K562 (cell line): ENCODE measurements around the gene WDR54. TPM values are rescaled to one million over a fixed set of nuclear protein-coding genes. Genes with fewer than 3 reads are reported as not detected.

Source experiments
- CCAR2 ChIP-seq: fragments of 200-400 bp; formaldehyde crosslinking; IDR thresholded peaks from 2 replicates; pipeline ENCODE4 v1.6.1; 2017; ENCODE audit warnings: mild to moderate bottlenecking, low read depth, low read length
- CTBP1 ChIP-seq: fragments of 450-650 bp; IDR thresholded peaks from 2 replicates; pipeline ENCODE4 v1.6.1; 2016; ENCODE audit warnings: borderline replicate concordance
- ESRRA ChIP-seq: fragments of 450-650 bp; IDR thresholded peaks from 2 replicates; pipeline ENCODE4 v1.6.1; 2014; ENCODE audit warnings: low read depth, mild to moderate bottlenecking, moderate library complexity, borderline replicate concordance
- GMEB1 ChIP-seq: fragments of 250-450 bp; sonication (Bioruptor Pico); IDR thresholded peaks from 2 replicates; pipeline ENCODE4 v1.4.0; 2020; ENCODE audit warnings: mild to moderate bottlenecking
- HEY1 ChIP-seq: fragments of 250-450 bp; sonication (Bioruptor Pico); IDR thresholded peaks from 2 replicates; pipeline ENCODE4 v1.5.0; 2020; ENCODE audit warnings: mild to moderate bottlenecking, moderate library complexity, borderline replicate concordance
- HLTF ChIP-seq: fragments of 450-650 bp; IDR thresholded peaks from 2 replicates; pipeline ENCODE4 v1.6.1; 2016
- MIER1 ChIP-seq: fragments of 450-650 bp; IDR thresholded peaks from 2 replicates; pipeline ENCODE4 v1.6.1; 2016; ENCODE audit warnings: antibody characterized with exemption, mild to moderate bottlenecking, low read depth
- NFE2 ChIP-seq: IDR thresholded peaks from 2 replicates; pipeline ENCODE4 v1.6.1; 2014; ENCODE audit warnings: antibody characterized with exemption, low read depth
- NR2C2 ChIP-seq, 2 experiments: fragments of 200-800 bp in 1 of 2; sonication (Bioruptor generic) in 1 of 2; sonication (generic) in 1 of 2; formaldehyde crosslinking in 1 of 2; IDR thresholded peaks; 2 replicates each; pipeline versions ENCODE4 v1.6.1 to v1.8.0; 2016 to 2022; ENCODE audit warnings: mild to moderate bottlenecking in 1 of 2, missing compliant biosample characterization in 1 of 2, missing genetic modification characterization in 1 of 2, missing genetic modification reagents in 1 of 2
- RCOR1 ChIP-seq, 2 experiments: IDR thresholded peaks; 2 replicates each; pipeline ENCODE4 v1.6.1; 2012; ENCODE audit warnings: low read depth in 2 of 2, low read length in 2 of 2, borderline replicate concordance in 1 of 2, improper control_type of control experiment in 1 of 2
- ZFP1 ChIP-seq: fragments of 450-650 bp; formaldehyde crosslinking; IDR thresholded peaks from 2 replicates; pipeline ENCODE4 v1.4.0; 2020; ENCODE audit warnings: mild to moderate bottlenecking, mixed read lengths
- ZNF143 ChIP-seq: sonication (generic); formaldehyde crosslinking; IDR thresholded peaks from 2 replicates; pipeline ENCODE4 v1.9.0; 2022; ENCODE audit warnings: mild to moderate bottlenecking, missing genetic modification reagents
- ZNF3 ChIP-seq: fragments of 250-450 bp; sonication (Bioruptor Pico); IDR thresholded peaks from 2 replicates; pipeline ENCODE4 v1.5.0; 2021; ENCODE audit warnings: mild to moderate bottlenecking, moderate library complexity
- ZNF395 ChIP-seq: fragments of 200-800 bp; sonication (Bioruptor generic); IDR thresholded peaks from 2 replicates; pipeline ENCODE4 v1.6.1; 2017; ENCODE audit warnings: missing genetic modification characterization, missing compliant biosample characterization
- ZNF445 ChIP-seq: fragments of 250-450 bp; sonication (Bioruptor Pico); IDR thresholded peaks from 2 replicates; pipeline ENCODE4 v1.4.0; 2020; ENCODE audit warnings: low read depth, mild to moderate bottlenecking, moderate library complexity
- ZNF764 ChIP-seq: fragments of 250-450 bp; sonication (Bioruptor Pico); IDR thresholded peaks from 2 replicates; pipeline ENCODE4 v1.4.0; 2020; ENCODE audit warnings: low read depth, mild to moderate bottlenecking, moderate library complexity
- ZZZ3 ChIP-seq: fragments of 450-650 bp; IDR thresholded peaks from 2 replicates; pipeline ENCODE4 v1.6.1; 2016; ENCODE audit warnings: antibody characterized with exemption, mild to moderate bottlenecking, moderate library complexity
- polyA plus RNA-seq, 8 experiments: library from polyadenylated mRNA; depleted of rRNA in 4 of 8; stranded (reverse) in 5 of 8; unstranded in 3 of 8; fragments of >200 nt; fragmentation: Nextera tagmentation in 2 of 8; fragmentation: Illumina TruSeq in 1 of 8; extraction: Ambion mirVana in 2 of 8; extraction: Trizol in 1 of 8; gene quantifications; 2 replicates each; pipeline versions ENCODE4 v1.2.1 to v1.2.3, GENCODE V29; 2011 to 2014; ENCODE audit warnings: inconsistent platforms in 1 of 8, missing spikeins in 1 of 8
- total RNA-seq, 7 experiments: library from RNA; depleted of rRNA in 6 of 7; stranded (reverse); fragments of >200 nt in 6 of 7; fragmentation: Illumina TruSeq in 2 of 7; extraction: Trizol in 2 of 7; gene quantifications; 2 replicates each; pipeline versions ENCODE4 v1.2.1 to v1.2.3, GENCODE V29; 2011 to 2021; ENCODE audit warnings: low replicate concordance in 1 of 7

WDR54 gene
- total and polyA plus RNA-seq, 9 of the 15 experiments (the other 6 are each of a cell fraction or from before 2014, with no cell fraction given): 5.2 to 15.2 (median 7.4) TPM

GRCh38 chr2:74391209-74391579 is 30.3 kb upstream of the WDR54 start (continued):
- TF ChIP-seq ZNF395 (0 out of 2 replicates have a peak, but pooled peaks have one; percentile 0), CTBP1 (peak; percentile 81; the same call in 1 of the 2 replicates), ZNF445 (CRISPR knock-in tag) (no peak), GMEB1 (CRISPR knock-in tag) (no peak), RCOR1 (IDR thresholded peaks at IDR 0.05; ENCODE audit: borderline replicate concordance in 1 of 2, low read depth in 2 of 2, low read length in 2 of 2) (peak in 1 of 2 experiments; percentile 52; a peak in 1 of 4 replicates), ESRRA (peak; percentile 24; the same call in 1 of the 2 replicates), NFE2 (no peak), HLTF (no peak), ZZZ3 (no peak), ZNF3 (CRISPR knock-in tag) (no peak), ZNF143 (CRISPR knock-in tag) (no peak), MIER1 (no peak), ZFP1 (CRISPR knock-in tag) (no peak), HEY1 (CRISPR knock-in tag) (no peak), NR2C2 (CRISPR knock-in tag; IDR thresholded peaks at IDR 0.05) (no peak), NR2C2 (tag; IDR thresholded peaks at IDR 0.05) (peak; percentile 25; the same call in 1 of the 2 replicates), ZNF764 (CRISPR knock-in tag) (no peak), CCAR2 (no peak)
